ENCODE data around the gene HSPA12B. TPM values are rescaled to one million over a fixed set of nuclear protein-coding genes. Genes with fewer than 3 reads are reported as not detected.

Gene HSPA12B
- total and polyA plus RNA-seq, 2 experiments from 2014 or later = 2.5 to 3.4 TPM

GRCh38 chr20:3798908-3799248 is 66.4 kb downstream of the HSPA12B start:
- Histone ChIP-seq H4K20me1 (ENCODE audit: insufficient read depth, poor library complexity, severe bottlenecking) (no peaks in the 10 kb centered on the region), H3K27ac (peak overlapping the region; percentile 79), H3K9me3 (ENCODE audit: low read depth) (no peaks in the 10 kb centered on the region), H3K27me3 (no peaks in the 10 kb centered on the region), H3K36me3 (replicated peaks; ENCODE audit: insufficient read depth, low read depth) (no peaks in the 10 kb centered on the region), H2AFZ (no peak overlapping the region), H3K4me3 (no peak overlapping the region), H3K79me2 (peaks cover 22% of the 10 kb centered on the region), H3K4me1 (ENCODE audit: insufficient read depth) (peaks cover 33% of the 10 kb centered on the region), H3K9me2 (replicated peaks; ENCODE audit: insufficient read depth) (no peaks in the 10 kb centered on the region), H3K4me2 (peak overlapping the region; percentile 46)
- WGBS (ENCODE audit: low lambda C conversion rate, missing lambda C conversion rate) = 95% methylated on average over 3 of the region's 3 CpGs
- DNase-seq (ENCODE audit: low spot score) = no peak
- TF ChIP-seq, protein P1, sequence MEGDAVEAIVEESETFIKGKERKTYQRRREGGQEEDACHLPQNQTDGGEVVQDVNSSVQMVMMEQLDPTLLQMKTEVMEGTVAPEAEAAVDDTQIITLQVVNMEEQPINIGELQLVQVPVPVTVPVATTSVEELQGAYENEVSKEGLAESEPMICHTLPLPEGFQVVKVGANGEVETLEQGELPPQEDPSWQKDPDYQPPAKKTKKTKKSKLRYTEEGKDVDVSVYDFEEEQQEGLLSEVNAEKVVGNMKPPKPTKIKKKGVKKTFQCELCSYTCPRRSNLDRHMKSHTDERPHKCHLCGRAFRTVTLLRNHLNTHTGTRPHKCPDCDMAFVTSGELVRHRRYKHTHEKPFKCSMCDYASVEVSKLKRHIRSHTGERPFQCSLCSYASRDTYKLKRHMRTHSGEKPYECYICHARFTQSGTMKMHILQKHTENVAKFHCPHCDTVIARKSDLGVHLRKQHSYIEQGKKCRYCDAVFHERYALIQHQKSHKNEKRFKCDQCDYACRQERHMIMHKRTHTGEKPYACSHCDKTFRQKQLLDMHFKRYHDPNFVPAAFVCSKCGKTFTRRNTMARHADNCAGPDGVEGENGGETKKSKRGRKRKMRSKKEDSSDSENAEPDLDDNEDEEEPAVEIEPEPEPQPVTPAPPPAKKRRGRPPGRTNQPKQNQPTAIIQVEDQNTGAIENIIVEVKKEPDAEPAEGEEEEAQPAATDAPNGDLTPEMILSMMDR (IDR thresholded peaks at IDR 0.05; ENCODE audit: poor library complexity) = no peak
- TF ChIP-seq EZH2 (IDR thresholded peaks at IDR 0.05; ENCODE audit: borderline replicate concordance) (no peak), EZH2phosphoT487 (IDR thresholded peaks at IDR 0.05; ENCODE audit: low read depth, severe bottlenecking, unreplicated experiment) (no peak)

GRCh38 chr20:3800256-3800877 is 67.9 kb downstream of the HSPA12B start:
- Histone ChIP-seq H3K9me3 (ENCODE audit: low read depth) (no peaks in the 10 kb centered on the region), H3K27me3 (no peaks in the 10 kb centered on the region), H4K20me1 (ENCODE audit: insufficient read depth, poor library complexity, severe bottlenecking) (no peaks in the 10 kb centered on the region), H2AFZ (no peak overlapping the region), H3K4me1 (ENCODE audit: insufficient read depth) (peaks cover 33% of the 10 kb centered on the region), H3K4me2 (no peak overlapping the region), H3K27ac (peak overlapping the region; percentile 19), H3K36me3 (replicated peaks; ENCODE audit: insufficient read depth, low read depth) (no peaks in the 10 kb centered on the region), H3K9me2 (replicated peaks; ENCODE audit: insufficient read depth) (no peaks in the 10 kb centered on the region), H3K4me3 (no peak overlapping the region), H3K79me2 (peaks cover 22% of the 10 kb centered on the region)
- 89% methylated on average over 18 of the region's 18 CpGs for WGBS (ENCODE audit: low lambda C conversion rate, missing lambda C conversion rate)
- TF ChIP-seq, protein P1 (IDR thresholded peaks at IDR 0.05; ENCODE audit: poor library complexity) = no peak
- no peak for TF ChIP-seq EZH2 (IDR thresholded peaks at IDR 0.05; ENCODE audit: borderline replicate concordance)
- TF ChIP-seq EZH2phosphoT487 (IDR thresholded peaks at IDR 0.05; ENCODE audit: low read depth, severe bottlenecking, unreplicated experiment) = no peak
- no peak for DNase-seq (ENCODE audit: low spot score)

- TF ChIP-seq EZH2phosphoT487 (IDR thresholded peaks at IDR 0.05; ENCODE audit: low read depth, severe bottlenecking, unreplicated experiment) (no peak), EZH2 (IDR thresholded peaks at IDR 0.05; ENCODE audit: borderline replicate concordance) (no peak)
- H3K4me1 ChIP-seq (ENCODE audit: insufficient read depth) = peaks cover 37% of the 10 kb centered on the region
- WGBS (ENCODE audit: low lambda C conversion rate, missing lambda C conversion rate) = 97% methylated on average over 7 of the region's 8 CpGs
- no peaks in the 10 kb centered on the region for H4K20me1 ChIP-seq (ENCODE audit: insufficient read depth, poor library complexity, severe bottlenecking)
- H3K27ac ChIP-seq = no peak overlapping the region
- H3K27me3 ChIP-seq = no peaks in the 10 kb centered on the region
- no peaks in the 10 kb centered on the region for H3K36me3 ChIP-seq (replicated peaks; ENCODE audit: insufficient read depth, low read depth)
- H3K79me2 ChIP-seq = peaks cover 22% of the 10 kb centered on the region
- H3K4me2 ChIP-seq = no peak overlapping the region
- H3K9me2 ChIP-seq (replicated peaks; ENCODE audit: insufficient read depth) = no peaks in the 10 kb centered on the region
- DNase-seq (ENCODE audit: low spot score) = no peak
- no peak overlapping the region for H2AFZ ChIP-seq
- no peak overlapping the region for H3K4me3 ChIP-seq
- H3K9me3 ChIP-seq (ENCODE audit: low read depth) = no peaks in the 10 kb centered on the region
Measured at GRCh38 chr20:3800878-3801260, 68.4 kb downstream of the HSPA12B start.

- Histone ChIP-seq H3K27ac (no peak overlapping the region), H3K27me3 (no peaks in the 10 kb centered on the region), H4K20me1 (ENCODE audit: insufficient read depth, poor library complexity, severe bottlenecking) (no peaks in the 10 kb centered on the region), H2AFZ (no peak overlapping the region), H3K9me3 (ENCODE audit: low read depth) (no peaks in the 10 kb centered on the region), H3K4me3 (no peak overlapping the region), H3K79me2 (peaks cover 22% of the 10 kb centered on the region), H3K9me2 (replicated peaks; ENCODE audit: insufficient read depth) (no peaks in the 10 kb centered on the region), H3K4me1 (ENCODE audit: insufficient read depth) (peaks cover 41% of the 10 kb centered on the region), H3K4me2 (no peak overlapping the region), H3K36me3 (replicated peaks; ENCODE audit: insufficient read depth, low read depth) (no peaks in the 10 kb centered on the region)
- DNase-seq (ENCODE audit: low spot score) = no peak
- no peak for TF ChIP-seq EZH2 (IDR thresholded peaks at IDR 0.05; ENCODE audit: borderline replicate concordance)
- no peak for TF ChIP-seq EZH2phosphoT487 (IDR thresholded peaks at IDR 0.05; ENCODE audit: low read depth, severe bottlenecking, unreplicated experiment)
- TF ChIP-seq, protein P1 (IDR thresholded peaks at IDR 0.05; ENCODE audit: poor library complexity) = no peak
- 88% methylated on average over 4 of the region's 4 CpGs for WGBS (ENCODE audit: low lambda C conversion rate, missing lambda C conversion rate)
Measured at GRCh38 chr20:3801299-3801698, 68.8 kb downstream of the HSPA12B start.

Measured in hepatocyte (in vitro differentiated cells).